Kidney (tissue), 14 donors: Measurements from ENCODE around the gene PELI3. TPM values are rescaled to one million over a fixed set of nuclear protein-coding genes. Genes with fewer than 3 reads are reported as not detected.

Experiments
- DNase-seq, 5 donors: peaks; one replicate each; pipeline ENCODE4 v3.0.0-alpha.2; 2013 to 2020
- FAIRE-seq: peaks from 2 replicates; lab custom pipeline; 2012; peaks lifted over from hg19 to GRCh38; lab: Jason Lieb, UNC
- H3K27ac ChIP-seq, 2 donors: one replicate each; pipeline ENCODE4 v1.7.0; 2013; ENCODE audit warnings: low read depth in 2 of 2, low read length in 2 of 2, inconsistent platforms in 1 of 2
- H3K27me3 ChIP-seq: one replicate; pipeline ENCODE4 v1.7.1; 2013; ENCODE audit warnings: low read length, inconsistent platforms; ENCODE audit not compliant: control insufficient read depth, insufficient read depth
- H3K36me3 ChIP-seq, 3 donors: one replicate each; pipeline versions ENCODE4 v1.7.0 to v1.7.1; 2013; ENCODE audit warnings: low read length in 3 of 3, control low read depth in 1 of 3, inconsistent platforms in 1 of 3; ENCODE audit not compliant: insufficient read depth in 3 of 3, control insufficient read depth in 2 of 3
- H3K4me1 ChIP-seq, 3 donors: one replicate each; pipeline versions ENCODE4 v1.7.0 to v1.7.1; 2013; ENCODE audit warnings: low read length in 3 of 3, inconsistent platforms in 1 of 3, low read depth in 1 of 3; ENCODE audit not compliant: control insufficient read depth in 2 of 3, insufficient read depth in 2 of 3
- H3K4me3 ChIP-seq, 3 donors: one replicate each; pipeline versions ENCODE4 v1.7.0 to v1.8.1; 2013; ENCODE audit warnings: low read length in 3 of 3, control low read depth in 1 of 3, inconsistent platforms in 1 of 3
- H3K9ac ChIP-seq, 3 donors: one replicate each; pipeline versions ENCODE4 v1.7.0 to v1.7.1; 2013; ENCODE audit warnings: low read length in 3 of 3, control low read depth in 1 of 3, inconsistent platforms in 1 of 3
- H3K9me3 ChIP-seq, 3 donors: one replicate each; pipeline versions ENCODE4 v1.7.0 to v1.7.1; 2013; ENCODE audit warnings: low read length in 3 of 3, control low read depth in 1 of 3, inconsistent platforms in 1 of 3; ENCODE audit not compliant: control insufficient read depth in 2 of 3, insufficient read depth in 1 of 3
- intact Hi-C: fragments of 100-400 bp; cut with DNase I; formaldehyde crosslinking; loops from one replicate; pipeline ENCODE4 v1.11.1; 2022
- polyA plus RNA-seq: library from polyadenylated mRNA; stranded (reverse); fragments of 350-450 nt; fragmentation: Illumina TruSeq; extraction: RNeasy Lipid Tissue Mini Kit (QIAGEN cat#74804); gene quantifications from one replicate; pipeline ENCODE4 v1.2.3, GENCODE V29; 2014; ENCODE audit warnings: low read depth, low replicate concordance; ENCODE audit not compliant: insufficient read depth
- total RNA-seq: library from RNA; stranded (reverse); fragmentation: NEBNext Ultra II Directional; extraction: Animal tissue kit (Norgen Biotek cat#: 25700); gene quantifications from one replicate; pipeline ENCODE4 v1.2.1, GENCODE V29; 2021
- TF ChIP-seq, protein P1 (sequence below): IDR thresholded peaks from 3 replicates; pipeline ENCODE4 v1.5.1; 2012; ENCODE audit warnings: mild to moderate bottlenecking, moderate library complexity, borderline replicate concordance; ENCODE audit not compliant: insufficient read depth; ENCODE audit errors: extremely low read depth
- donor health status: control.
- donor health status: control.
- donor health status: control.
- donor health status: control.
- donor health status: control.
- donor health status: DM: yes; HTN: yes; CAD: no.
- donor health status: Normal renal cell carcinoma (clear cell type).

PELI3 gene
- total and polyA plus RNA-seq, 2 donors from 2014 or later, result 8.1 to 9.1 TPM

DNA sequence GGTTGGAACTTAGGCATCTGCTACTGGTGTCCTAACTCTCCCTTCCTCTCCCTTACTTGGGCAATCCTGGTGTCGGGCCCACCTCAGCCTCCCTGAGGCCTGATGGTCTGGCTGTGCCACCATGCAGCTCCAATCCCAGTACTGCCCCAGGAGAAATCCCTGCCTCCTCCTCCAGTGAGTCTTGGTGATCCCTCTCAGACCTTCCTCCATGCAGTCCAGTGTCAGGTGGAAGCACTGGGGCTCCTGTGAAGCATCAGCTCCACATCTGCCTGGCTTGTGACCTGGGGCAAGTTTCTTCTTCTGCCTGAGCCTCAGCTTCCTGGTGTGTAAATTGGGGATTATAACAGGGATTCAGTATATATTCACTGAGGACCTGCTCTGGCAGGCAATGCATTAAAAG lies 1.8 kb upstream of the PELI3 start:
- FAIRE-seq (no peak), DNase-seq (no peak)
- no peaks in the 10 kb centered on the region for H3K36me3 ChIP-seq
- H3K27ac ChIP-seq, result no peak overlapping the region
- no peaks in the 10 kb centered on the region for H3K27me3 ChIP-seq
- H3K4me1 ChIP-seq, result peaks cover 0 to 8% (median 6%) of the 10 kb centered on the region in 3 donors
- H3K9me3 ChIP-seq, result peaks cover 0 to 3% (median 0%) of the 10 kb centered on the region in 3 donors
- TF ChIP-seq, protein P1, sequence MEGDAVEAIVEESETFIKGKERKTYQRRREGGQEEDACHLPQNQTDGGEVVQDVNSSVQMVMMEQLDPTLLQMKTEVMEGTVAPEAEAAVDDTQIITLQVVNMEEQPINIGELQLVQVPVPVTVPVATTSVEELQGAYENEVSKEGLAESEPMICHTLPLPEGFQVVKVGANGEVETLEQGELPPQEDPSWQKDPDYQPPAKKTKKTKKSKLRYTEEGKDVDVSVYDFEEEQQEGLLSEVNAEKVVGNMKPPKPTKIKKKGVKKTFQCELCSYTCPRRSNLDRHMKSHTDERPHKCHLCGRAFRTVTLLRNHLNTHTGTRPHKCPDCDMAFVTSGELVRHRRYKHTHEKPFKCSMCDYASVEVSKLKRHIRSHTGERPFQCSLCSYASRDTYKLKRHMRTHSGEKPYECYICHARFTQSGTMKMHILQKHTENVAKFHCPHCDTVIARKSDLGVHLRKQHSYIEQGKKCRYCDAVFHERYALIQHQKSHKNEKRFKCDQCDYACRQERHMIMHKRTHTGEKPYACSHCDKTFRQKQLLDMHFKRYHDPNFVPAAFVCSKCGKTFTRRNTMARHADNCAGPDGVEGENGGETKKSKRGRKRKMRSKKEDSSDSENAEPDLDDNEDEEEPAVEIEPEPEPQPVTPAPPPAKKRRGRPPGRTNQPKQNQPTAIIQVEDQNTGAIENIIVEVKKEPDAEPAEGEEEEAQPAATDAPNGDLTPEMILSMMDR, result no peak
- intact Hi-C loops, result no loop called here
- no peak overlapping the region for H3K9ac ChIP-seq
- no peak overlapping the region for H3K4me3 ChIP-seq

DNA sequence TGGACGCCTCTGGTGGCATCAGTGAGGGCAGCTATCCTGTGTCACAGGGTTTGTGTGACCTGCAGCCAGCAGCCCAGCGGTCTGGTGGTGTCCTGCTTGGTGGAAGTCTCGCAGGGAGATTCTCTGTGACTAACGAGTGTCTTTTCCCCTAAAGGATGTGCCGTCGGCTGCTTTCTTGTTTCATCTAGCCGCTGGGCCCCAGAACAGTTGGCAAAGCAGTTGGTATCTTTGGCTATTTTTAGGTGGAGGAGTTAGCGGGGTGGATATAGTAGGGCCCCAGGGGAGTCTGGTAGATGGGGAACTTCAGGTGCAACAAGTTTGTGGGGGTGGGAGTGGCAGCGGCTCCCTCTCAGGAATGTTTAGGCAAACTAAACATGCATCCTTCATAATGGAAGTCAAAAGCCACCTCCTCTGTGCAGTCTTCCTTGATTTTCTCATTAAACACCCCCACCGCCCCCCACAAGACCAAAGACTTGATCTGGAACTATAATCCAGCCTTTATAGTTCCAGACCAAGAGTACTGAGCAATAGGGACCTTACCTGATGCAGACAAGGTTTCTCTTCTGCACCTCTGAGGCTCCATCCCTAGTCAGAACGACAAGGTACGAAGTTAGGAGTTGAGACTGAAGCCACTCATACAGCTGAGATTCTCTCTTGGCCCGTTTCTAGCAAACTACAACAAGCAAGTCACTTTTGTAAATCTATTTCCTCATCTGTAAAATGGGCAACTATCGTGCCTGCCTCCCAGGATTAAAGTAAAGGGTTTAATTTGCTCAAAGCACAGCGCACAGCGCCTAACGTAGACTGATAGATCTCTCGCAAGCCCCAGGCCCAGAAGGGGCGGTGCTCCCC lies 1.1 kb upstream of the PELI3 start:
- H3K9me3 ChIP-seq, result peaks cover 0 to 3% (median 0%) of the 10 kb centered on the region in 3 donors
- H3K36me3 ChIP-seq, result no peaks in the 10 kb centered on the region
- H3K27me3 ChIP-seq, result no peaks in the 10 kb centered on the region
- intact Hi-C loops, result no loop called here
- peaks cover 0 to 8% (median 6%) of the 10 kb centered on the region in 3 donors for H3K4me1 ChIP-seq
- peak overlapping the region in 1 of 3 donors; percentile 40 for H3K9ac ChIP-seq
- TF ChIP-seq, protein P1, result no peak
- DNase-seq, result peak in 1 of 5 donors; percentile 40
- peak overlapping the region in 1 of 3 donors; percentile 78 for H3K4me3 ChIP-seq
- no peak for FAIRE-seq
- H3K27ac ChIP-seq, result no peak overlapping the region

DNA sequence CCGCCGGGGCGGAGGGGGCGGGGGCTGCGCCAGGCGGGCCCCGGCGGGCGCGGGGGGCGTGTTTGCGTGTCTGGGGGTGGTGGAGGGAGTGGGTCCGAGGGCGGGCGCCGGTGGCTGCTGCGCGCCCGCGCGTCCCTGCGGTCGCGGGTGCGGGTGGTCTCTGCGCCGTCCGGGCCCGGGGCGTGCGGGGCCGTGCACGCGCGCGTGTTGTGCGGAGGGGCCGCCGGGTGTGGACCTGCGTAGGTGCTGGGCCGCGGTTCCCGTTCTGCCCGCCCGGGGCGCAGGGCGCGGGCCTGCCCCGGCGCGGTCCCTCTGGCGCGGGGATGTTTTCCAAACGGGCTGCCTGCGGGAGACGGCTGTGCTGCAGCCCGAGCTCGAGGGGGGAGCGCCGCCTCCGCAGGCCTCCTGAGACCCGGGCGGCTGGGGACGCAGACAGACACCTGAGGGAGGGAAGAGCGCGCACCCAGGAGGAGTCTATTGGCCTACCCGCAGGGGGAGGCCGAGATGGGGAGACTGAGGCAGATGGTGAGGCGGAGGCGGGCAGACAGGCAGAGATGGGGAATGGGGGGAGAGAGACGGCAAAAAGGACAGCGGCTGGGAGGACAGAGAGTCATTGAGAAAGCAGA lies 442 bp downstream of the PELI3 start:
- H3K4me1 ChIP-seq, result peaks cover 0 to 8% (median 6%) of the 10 kb centered on the region in 3 donors
- H3K4me3 ChIP-seq, result peak overlapping the region; percentile 54 to 72 (median 61)
- intact Hi-C loops, result no loop called here
- DNase-seq (peak in 3 of 5 donors; percentile 32 to 81 (median 59)), FAIRE-seq (no peak)
- peak overlapping the region in 2 of 3 donors; percentile 32 to 44 for H3K9ac ChIP-seq
- TF ChIP-seq, protein P1, result peak; percentile 14
- no peaks in the 10 kb centered on the region for H3K27me3 ChIP-seq
- H3K27ac ChIP-seq, result no peak overlapping the region
- H3K9me3 ChIP-seq, result peaks cover 0 to 3% (median 0%) of the 10 kb centered on the region in 3 donors
- no peaks in the 10 kb centered on the region for H3K36me3 ChIP-seq
